Measurements from ENCODE around the gene YAF2.
"Not testable (repeated sequence)": the region's sequence is repeated elsewhere in the genome, so short reads cannot be mapped to it uniquely, and the experiment has no call there.

The YAF2 gene

GRCh38 chr12:42192258-42192657 lies 45.8 kb downstream of the YAF2 start:
- no peak for DNase-seq

GRCh38 chr12:42190376-42190775 lies 47.7 kb downstream of the YAF2 start:
- no peak for DNase-seq

- DNase-seq: not testable (repeated sequence)
Measured at GRCh38 chr12:42188275-42188674, 49.8 kb downstream of the YAF2 start.

- DNase-seq: no peak
Measured at GRCh38 chr12:42187799-42188198, 50.2 kb downstream of the YAF2 start.

GRCh38 chr12:42186793-42187192 lies 51.3 kb downstream of the YAF2 start:
- DNase-seq: no peak

GRCh38 chr12:42182394-42182793 lies 55.7 kb downstream of the YAF2 start:
- no peak for DNase-seq

GRCh38 chr12:42180990-42181596 lies 57.0 kb downstream of the YAF2 start:
- DNase-seq: no peak

GRCh38 chr12:42178101-42178500 lies 59.9 kb downstream of the YAF2 start:
- DNase-seq: no peak

- DNase-seq: no peak
Measured at GRCh38 chr12:42174978-42175377, 63.1 kb downstream of the YAF2 start.

GRCh38 chr12:42173961-42174521 lies 64.0 kb downstream of the YAF2 start:
- no peak for DNase-seq

- DNase-seq: no peak
Measured at GRCh38 chr12:42172441-42173210, 65.4 kb downstream of the YAF2 start.

GRCh38 chr12:42167711-42168110 lies 70.3 kb downstream of the YAF2 start:
- DNase-seq: no peak

GRCh38 chr12:42166501-42166900 lies 71.5 kb downstream of the YAF2 start:
- DNase-seq: no peak

GRCh38 chr12:42163913-42164312 lies 74.1 kb downstream of the YAF2 start:
- DNase-seq: no peak

GRCh38 chr12:42162965-42163364 lies 75.1 kb downstream of the YAF2 start:
- DNase-seq: no peak

- no peak for DNase-seq
Measured at GRCh38 chr12:42162193-42162592, 75.9 kb downstream of the YAF2 start.

GRCh38 chr12:42161529-42161928 lies 76.5 kb downstream of the YAF2 start:
- DNase-seq: no peak

GRCh38 chr12:42156232-42156631 lies 81.8 kb downstream of the YAF2 start:
- no peak for DNase-seq

GRCh38 chr12:42145552-42146215 lies 92.4 kb downstream of the YAF2 start:
- no peak for DNase-seq

GRCh38 chr12:42145197-42145549 lies 92.9 kb downstream of the YAF2 start:
- no peak for DNase-seq

GRCh38 chr12:42144408-42145196 lies 93.4 kb downstream of the YAF2 start, which contains the start of gene GXYLT1:
Gene GXYLT1 (minus strand): TSS chr12:42144874. CDS start chr12:42144646, 228 bp downstream.
- peak; percentile 81 for DNase-seq

- DNase-seq: no peak
Measured at GRCh38 chr12:42144158-42144407, 94.0 kb downstream of the YAF2 start.

- no peak for DNase-seq
Measured at GRCh38 chr12:42143452-42144157, 94.4 kb downstream of the YAF2 start.
